Glomerular endothelial cell (primary cell): ENCODE measurements around the gene MYRF. TPM values are rescaled to one million over a fixed set of nuclear protein-coding genes. Genes with fewer than 3 reads are reported as not detected.

Source experiments
- DNase-seq: peaks from one replicate; pipeline ENCODE4 v3.0.0-alpha.2; 2011; ENCODE audit warnings: low read depth, low spot score; ENCODE audit errors: extremely low read depth
- total RNA-seq: library from RNA; depleted of rRNA; stranded (reverse); fragments of >200 nt; gene quantifications from 2 replicates; pipeline ENCODE4 v1.2.3, GENCODE V29; 2015

Gene MYRF
- total RNA-seq, 1 donor from 2014 or later: 10.7 TPM

- no peak for DNase-seq
Observed at GRCh38 chr11:61814958-61815789, 62.7 kb downstream of the MYRF start.

GRCh38 chr11:61815790-61816735 lies 63.6 kb downstream of the MYRF start:
- DNase-seq: no peak

GRCh38 chr11:61816736-61817455 lies 64.5 kb downstream of the MYRF start, which contains the start of gene FADS1:
TSS of gene FADS1 (minus strand) at chr11:61817003. CDS start at chr11:61816929, 74 bp downstream.
- no peak for DNase-seq

- DNase-seq: no peak
Observed at GRCh38 chr11:61817471-61818202, 65.2 kb downstream of the MYRF start.

- no peak for DNase-seq
Observed at GRCh38 chr11:61820174-61820573, 67.7 kb downstream of the MYRF start.

GRCh38 chr11:61826930-61827570 lies 74.6 kb downstream of the MYRF start:
- no peak for DNase-seq

GRCh38 chr11:61827571-61828378 lies 75.3 kb downstream of the MYRF start, which contains the start of gene FADS2:
TSS of gene FADS2 (plus strand) at chr11:61828300. CDS start at chr11:61828391, 91 bp downstream.
- no peak for DNase-seq

- DNase-seq: no peak
Observed at GRCh38 chr11:61828379-61828628, 75.9 kb downstream of the MYRF start.

- no peak for DNase-seq
Observed at GRCh38 chr11:61828629-61829407, 76.4 kb downstream of the MYRF start.

- no peak for DNase-seq
Observed at GRCh38 chr11:61829806-61830205, 77.4 kb downstream of the MYRF start.

- DNase-seq: no peak
Observed at GRCh38 chr11:61830237-61831105, 78.0 kb downstream of the MYRF start.

- DNase-seq: no peak
Observed at GRCh38 chr11:61832207-61832606, 79.8 kb downstream of the MYRF start.

GRCh38 chr11:61832754-61833153 lies 80.3 kb downstream of the MYRF start:
- DNase-seq: no peak

- DNase-seq: no peak
Observed at GRCh38 chr11:61833471-61833870, 81.0 kb downstream of the MYRF start.

GRCh38 chr11:61833926-61834277 lies 81.5 kb downstream of the MYRF start:
- DNase-seq: no peak

GRCh38 chr11:61834278-61835048 lies 82.0 kb downstream of the MYRF start:
- no peak for DNase-seq

GRCh38 chr11:61836193-61836592 lies 83.8 kb downstream of the MYRF start:
- no peak for DNase-seq
